ENCODE measurements around the gene ARHGAP8.
"Not testable (repeated sequence)": the region's sequence is repeated elsewhere in the genome, so short reads cannot be mapped to it uniquely, and the experiment has no call there.

ARHGAP8 gene

DNA sequence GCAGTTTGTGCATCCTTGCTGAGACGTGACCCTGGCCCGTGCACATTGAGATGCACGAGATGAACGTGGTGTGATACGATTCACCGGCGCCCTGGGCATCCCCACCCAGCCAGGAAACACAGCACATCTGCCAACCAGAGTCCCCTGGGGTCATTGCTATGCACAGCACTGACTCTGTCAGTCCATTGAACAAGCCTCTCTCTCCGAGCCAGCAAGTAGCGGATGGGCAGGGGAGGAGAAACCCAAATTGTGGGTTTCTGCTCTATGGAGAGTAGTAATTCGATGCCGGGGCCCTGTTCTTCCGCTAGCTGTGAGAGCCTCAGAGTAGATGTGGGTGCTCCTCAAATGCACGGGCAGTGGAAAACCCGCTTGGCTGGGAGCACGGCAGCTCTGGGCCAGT, 85.1 kb downstream of the ARHGAP8 start:
- DNase-seq = no peak

DNA sequence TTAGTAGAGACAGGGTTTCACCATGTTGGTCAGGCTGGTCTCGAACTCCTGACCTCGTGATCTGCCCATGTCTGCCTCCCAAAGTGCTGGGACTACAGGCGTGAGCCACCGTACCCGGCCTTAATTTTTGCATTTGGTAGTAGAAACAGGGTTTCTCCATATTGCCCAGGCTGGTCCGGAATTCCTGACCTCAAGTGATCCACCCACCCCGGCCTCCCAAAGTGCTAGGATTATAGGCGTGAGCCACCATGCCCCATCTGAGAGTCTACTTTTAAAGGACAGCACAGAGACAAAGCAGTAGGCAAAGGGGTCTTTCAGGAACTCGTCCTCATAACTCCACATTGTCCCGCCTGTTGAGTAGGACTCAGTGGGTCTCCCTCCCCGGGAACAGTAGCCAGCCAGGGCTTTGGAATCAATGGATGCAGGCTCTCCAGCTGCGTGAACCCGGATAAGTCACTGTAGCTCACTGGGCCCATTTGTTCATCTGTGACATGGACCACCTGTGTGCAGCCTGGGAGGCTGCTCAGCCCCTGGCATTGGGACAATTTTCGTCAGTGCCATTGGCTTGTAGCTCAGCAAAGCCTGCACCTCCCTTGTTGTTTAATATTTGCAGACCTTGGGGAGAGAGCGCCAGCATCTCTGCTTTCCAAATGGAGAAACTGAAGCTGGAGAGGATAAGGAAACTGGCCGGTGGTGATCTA, 86.1 kb downstream of the ARHGAP8 start:
- DNase-seq = no peak

DNA sequence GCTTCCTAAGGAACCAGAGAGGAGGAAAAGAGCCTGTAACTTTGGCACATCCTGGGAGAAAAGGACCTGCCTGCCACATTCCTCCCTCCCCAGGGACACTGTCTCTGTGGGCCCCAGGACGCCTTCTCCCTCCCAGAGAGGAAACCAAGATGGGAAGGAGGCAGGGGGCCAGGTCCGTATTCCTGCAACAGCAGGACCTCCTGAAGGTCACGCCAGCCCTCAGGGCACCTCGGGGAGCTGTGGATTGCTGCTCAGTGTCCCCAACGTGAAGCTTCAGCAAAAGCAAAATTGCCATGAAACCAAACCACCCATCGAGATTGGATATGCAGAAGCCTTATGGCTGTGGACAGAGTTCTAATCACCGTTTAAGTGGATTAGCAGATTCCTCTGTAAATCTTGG, 86.7 kb downstream of the ARHGAP8 start:
- no peak for DNase-seq

DNA sequence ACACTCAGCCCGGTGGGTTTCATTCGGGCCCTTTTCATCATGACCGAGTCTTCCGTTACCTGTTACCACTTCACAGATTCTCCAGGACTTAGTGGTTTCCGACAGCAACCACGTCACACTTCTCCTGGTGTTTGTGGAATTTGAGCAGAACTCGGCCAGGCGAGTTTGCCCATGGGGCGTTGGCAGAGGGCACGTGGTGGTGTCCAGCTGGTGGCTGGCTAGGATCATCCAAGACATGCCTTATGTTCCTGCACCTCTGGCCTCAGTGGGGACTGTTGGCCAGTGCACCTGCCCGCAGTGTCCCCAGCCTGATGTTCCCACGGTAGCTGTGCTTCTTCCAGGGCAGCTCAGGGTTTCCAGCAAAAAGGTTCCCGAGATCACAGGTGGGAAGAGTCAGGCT, 87.3 kb downstream of the ARHGAP8 start:
- no peak for DNase-seq

DNA sequence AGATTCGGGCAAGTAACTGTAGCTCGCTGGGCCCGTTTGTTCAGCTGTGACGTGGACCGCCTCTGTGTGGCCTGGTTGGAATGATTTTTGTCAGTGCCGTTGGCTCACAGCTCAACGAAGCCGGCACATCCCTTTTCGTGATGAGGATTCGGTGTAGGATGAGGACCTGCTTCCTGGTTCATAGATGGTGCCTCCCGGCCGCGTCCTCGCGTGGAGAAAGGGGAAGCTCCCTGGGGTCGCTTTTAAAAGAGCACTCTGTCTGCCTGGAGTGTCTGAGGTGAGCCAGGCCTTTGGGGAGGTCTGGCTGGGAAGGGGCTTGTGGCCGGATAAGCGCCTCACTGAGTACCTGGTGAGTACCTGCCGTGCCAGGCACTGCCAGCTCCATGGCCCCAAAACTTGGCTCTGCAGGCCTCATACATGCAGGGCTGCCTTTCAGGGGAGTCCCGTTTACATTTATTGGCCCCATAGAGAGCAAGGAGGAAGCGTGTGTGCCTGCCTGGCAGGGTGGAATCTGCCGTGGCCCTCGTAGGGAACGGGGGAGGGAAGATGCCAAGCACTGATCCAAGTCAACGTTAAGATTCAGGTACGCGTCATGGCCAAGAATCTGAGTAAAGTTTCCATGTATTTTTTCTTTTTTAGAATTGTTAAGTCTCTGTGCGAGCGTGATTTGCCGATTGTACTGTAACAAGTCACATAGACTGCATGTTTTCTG, 88.4 kb downstream of the ARHGAP8 start:
- no peak for DNase-seq

DNA sequence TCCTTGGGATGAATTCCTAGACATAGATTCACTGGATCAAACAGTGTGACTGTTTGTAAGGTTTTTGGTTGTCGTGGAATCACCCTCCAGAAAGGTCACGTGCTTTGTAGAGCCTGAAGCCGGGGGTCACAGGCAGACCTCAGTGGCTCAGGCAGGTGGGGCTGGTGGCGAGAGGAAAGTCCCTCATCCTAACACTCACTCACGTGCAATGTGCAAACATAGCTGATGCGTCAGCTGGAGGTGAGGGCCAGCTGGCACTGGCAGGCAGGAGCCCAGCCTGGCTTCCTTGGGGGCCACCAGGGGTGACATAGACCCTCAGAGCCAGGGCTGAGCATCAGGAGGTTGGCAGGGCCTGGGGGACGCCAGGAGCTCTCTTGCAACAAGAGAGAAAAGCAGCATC, 90.0 kb downstream of the ARHGAP8 start:
- no peak for DNase-seq

DNA sequence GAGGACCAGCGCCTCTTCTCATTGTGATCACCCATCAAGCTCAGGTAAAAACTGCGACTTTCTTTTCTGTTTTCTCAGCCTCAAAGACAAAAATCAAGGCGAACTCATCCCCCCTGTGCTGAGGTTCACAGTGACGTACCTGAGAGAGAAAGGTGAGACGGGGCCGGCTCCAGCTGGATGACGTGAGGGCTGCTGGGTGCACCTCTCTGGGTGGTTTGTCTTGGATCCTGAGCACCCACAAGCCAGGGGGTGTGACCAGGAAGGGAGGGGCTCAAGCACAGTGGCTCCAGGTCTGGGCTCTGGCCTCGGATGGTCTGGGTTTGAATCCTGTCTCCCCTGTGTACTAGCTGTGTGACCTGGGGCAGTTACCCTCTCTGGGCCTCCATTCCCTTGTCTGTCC, 92.8 kb downstream of the ARHGAP8 start:
- DNase-seq = no peak

DNA sequence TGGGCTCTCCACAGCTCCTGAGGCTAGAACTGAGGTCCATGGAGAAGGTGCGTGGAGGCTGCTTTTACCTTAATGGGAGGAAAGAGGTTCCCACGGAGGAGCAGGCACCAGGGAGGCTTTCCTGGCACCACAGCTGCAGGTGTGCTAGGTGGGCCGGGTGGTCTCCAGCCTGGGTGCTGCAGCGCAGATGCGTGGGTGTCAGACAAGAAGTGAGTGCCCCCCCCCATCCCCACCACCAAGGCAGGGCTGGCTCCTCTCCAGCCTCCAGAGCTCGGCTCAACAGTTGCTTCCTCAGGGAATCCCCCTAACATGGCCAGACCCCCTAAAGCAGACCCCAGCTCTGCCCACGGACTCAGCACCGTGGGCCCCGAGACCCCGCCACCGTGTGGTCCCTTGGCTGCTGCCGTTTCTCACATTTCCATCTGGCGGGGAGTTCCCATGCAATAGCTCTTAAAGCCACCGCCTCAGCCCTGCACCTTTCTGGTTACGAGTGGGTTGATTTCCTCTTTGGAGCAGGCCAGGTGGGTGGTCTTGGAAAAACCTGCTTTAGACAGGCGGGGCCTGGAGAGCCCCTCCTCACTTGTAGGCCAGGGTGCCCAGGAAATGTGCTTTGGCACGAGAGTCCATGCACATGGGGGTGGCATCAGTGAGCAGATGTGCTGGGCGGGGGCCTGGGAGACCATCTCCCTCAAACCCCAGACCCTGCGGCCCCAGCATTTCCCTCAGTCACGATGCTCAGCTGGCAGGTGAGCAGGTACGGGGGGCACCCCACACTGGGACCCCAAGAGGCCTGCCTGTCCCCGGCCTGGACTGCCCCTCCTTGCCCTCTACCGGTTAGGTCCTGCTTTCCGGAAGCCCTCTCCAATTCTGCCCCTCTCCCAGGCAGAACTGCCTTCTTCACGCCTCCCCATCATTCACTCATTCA, 93.7 kb downstream of the ARHGAP8 start:
- no peak for DNase-seq

DNA sequence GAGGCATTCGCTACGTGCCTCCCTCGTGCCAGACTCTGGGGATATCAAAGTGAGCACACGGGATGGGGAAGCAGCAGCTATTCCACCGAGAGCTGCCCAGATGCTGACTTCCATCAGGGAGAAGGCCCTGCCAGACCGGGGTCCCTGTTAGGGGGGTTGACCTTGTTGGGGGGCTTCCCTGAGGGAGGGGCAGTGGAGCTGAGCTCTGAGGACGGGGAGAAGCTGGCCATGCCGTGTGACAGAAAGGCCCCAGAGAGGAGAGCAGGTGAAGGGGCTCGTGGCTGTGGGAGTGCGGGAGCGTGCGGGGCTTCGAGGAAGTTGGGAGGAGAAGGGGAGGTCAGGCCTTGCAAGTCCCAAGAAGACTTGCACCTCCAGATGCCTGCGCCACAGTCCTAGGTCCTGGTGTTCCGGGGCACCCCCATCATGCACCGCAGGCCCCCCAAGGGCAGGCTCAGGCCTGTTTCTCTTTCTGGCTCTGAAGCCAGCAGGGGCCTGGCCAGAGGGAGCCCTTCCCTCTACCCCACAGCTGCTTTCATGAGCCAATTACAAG, 94.4 kb downstream of the ARHGAP8 start:
- no peak for DNase-seq

DNA sequence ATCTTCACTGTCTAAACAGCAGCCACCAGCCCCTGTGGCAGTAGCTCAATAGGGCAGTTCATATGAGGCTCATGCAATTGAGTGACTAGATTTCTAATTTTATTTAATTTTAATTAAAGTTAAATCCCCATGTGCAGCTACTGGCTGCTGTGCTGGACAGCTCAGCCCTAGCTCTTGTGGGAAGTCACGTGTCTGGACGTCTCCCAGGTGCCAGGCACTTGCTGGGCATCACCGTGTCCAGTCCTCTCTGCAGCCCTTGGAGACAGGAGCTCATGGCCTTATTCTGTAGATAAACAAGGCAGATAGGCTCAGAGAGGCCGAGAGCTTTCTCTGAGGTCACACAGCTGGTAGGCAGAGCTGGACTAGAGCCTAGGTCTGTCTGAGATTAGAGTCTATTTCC, 95.0 kb downstream of the ARHGAP8 start:
- no peak for DNase-seq

DNA sequence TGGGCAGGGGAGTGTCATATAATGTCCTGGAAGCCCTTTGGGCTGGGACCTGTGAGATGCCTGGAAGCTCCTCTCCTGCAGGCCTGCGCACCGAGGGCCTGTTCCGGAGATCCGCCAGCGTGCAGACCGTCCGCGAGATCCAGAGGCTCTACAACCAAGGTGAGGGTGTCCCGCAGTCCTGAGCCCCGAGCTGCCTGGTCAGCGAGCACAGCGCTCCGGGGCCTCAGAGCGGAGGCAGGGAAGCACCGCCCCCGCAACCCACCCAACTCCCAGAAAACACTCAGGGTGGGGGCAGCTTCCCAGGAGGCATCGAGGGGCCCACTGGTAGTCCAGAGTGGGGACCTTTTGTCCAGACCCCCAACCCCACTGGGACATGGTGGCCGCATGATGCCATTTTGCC, 95.5 kb downstream of the ARHGAP8 start:
- no peak for DNase-seq

DNA sequence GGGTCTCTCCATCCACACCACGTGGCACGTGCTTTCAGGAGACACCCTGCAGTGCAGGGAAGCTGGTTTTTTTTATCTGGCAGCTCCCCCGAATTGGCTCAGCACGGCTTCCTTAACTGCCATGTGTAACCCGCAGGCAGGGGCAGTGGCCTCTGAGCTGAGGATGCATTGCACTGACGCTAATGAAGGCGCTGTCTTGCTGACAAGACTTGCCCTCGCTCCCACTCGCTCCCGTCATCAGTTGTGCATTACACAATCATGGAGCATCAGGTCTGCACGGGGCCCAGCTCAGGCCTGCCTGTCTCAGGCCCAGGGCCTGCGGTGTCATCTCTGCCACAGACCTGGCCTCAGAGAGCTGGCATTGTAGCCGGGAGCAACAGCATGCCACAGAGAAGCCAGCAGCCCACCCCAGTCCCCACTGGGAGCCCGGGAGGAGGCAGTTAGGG, 95.9 kb downstream of the ARHGAP8 start:
- DNase-seq = no peak

DNA sequence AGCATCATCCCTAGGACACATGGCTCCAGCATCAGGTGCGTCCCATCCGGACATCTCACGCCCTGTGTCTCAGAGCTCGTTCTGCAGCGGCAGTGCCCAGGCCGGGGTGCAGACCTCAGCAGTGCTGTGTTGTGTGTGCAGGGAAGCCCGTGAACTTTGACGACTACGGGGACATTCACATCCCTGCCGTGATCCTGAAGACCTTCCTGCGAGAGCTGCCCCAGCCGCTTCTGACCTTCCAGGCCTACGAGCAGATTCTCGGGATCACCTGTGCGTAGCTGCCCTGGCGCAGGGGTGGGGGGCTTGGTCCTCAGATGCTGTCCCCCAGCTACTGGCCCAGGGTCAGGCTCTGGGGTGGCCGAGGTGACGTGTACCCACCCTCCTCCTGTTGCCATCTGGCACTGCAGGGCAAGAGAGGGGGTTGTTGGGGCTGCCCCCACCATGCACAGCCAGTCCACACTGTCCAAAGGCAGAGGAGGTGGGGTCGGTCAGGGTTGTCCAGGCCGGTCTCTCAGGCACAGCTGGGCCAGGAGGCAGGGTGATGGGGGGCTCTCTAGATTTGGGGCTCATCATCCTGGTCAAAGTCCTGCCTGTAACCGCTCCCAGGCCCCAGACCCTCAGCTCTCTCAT, 96.5 kb downstream of the ARHGAP8 start:
- DNase-seq = no peak

DNA sequence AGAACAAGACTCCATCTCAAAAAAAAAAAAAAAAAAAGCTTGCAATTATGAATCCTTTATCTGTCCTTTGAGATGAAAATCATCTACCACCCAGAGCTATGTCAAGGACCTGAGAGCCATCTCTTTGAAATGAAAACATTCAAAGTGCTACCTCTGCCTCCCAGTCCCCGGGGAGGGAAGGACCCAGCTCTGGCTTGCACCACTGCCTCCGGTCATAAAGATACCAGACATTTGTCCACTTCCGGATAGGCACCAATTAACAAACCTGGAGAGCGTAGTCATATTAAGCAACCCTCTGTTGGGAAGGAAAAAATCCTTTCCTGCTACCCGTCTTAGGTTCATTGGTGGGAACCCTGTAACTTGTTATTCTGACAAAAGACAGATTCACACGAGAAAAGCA, 98.6 kb downstream of the ARHGAP8 start:
- DNase-seq = no peak

DNA sequence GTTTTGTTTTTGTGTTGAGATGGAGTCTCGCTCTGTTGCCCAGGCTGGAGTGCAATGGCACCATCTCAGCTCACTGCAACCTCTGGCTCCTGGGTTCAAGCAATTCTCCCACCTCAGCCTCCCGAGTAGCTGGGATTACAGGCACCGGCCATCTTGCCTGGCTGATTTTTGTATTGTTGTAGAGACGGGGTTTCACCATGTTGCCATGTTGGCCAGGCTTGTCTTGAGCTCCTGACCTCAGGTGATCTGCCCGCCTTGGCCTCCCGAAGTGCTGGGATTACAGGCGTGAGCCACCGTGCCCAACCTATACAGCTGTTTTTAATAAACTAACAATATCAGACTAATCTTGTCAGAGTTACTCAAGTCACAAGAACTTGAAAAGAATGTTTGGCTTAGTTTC, 102.3 kb downstream of the ARHGAP8 start:
- not testable (repeated sequence) for DNase-seq

DNA sequence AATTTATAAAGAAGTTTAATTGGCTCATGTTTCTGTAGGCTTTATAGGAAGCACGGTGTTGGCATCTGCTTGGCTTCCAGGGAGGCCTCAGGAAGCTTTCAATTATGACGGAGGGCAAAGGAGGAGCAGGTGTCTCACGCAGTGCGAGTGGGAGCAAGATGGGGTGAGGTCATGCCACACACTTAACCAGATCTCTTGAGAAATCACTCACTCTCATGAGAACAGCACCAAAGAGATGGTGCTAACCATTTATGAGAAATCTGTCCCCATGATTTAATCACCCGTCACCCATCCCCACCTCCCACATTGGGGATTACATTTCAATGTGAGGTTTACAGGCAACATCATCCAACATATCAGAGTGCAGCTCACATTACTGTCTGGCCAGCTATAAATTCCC, 103.5 kb downstream of the ARHGAP8 start:
- DNase-seq = no peak

DNA sequence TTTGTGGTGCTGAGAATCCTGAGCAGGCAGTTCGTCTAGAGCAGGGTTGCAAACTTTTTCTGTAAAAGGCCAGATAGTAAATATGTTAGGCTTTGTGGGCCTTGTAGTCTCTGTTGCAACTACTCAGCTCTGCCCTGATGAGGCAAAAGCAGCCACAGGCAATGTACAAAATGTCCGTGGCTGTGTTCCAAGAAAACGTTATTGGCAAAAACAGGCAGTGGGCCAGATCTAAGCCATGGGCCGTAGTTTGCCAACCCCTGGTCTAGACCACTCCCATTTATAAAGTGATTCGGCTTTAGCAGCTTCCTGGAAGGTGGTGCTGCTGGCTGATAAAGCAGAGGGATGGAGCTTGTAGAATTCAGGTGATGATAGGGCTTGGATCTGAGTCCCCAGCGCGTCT, 106.4 kb downstream of the ARHGAP8 start:
- not testable (repeated sequence) for DNase-seq

DNA sequence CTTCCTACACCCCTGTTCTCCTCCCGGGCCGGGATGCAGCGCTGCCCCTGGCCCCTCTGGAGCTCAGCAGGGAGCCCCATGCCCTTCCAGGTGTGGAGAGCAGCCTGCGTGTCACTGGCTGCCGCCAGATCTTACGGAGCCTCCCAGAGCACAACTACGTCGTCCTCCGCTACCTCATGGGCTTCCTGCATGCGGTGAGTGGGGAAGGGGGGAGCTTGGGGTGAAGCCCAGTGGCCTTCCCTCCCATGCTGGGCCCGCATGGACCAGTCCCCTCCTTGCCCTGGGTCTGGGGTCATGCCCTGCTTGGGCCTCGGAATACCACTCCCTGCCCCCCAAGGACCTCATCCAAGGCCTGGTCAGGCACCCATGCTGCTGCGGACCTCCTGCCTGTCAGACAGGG, 107.3 kb downstream of the ARHGAP8 start:
- no peak for DNase-seq

DNA sequence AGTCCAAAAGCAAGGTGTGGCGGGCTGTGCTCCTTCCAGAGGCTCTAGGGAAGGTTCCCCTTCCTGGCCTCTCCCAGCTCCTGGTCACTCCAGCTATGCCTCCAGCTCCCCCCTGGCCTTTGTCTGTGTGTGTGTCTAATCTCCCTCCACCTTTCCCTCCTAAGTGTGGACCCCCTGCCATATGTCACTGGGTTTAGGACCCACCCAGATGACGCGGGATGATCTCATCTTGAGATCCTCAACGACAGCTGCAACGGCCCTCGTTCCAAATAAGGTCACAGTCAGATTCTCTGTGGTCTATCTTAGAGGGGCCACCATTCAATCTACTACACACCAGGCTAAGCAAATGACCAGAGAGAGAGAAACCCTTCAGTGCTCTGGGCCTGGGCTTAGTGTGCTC, 107.9 kb downstream of the ARHGAP8 start:
- DNase-seq = no peak

DNA sequence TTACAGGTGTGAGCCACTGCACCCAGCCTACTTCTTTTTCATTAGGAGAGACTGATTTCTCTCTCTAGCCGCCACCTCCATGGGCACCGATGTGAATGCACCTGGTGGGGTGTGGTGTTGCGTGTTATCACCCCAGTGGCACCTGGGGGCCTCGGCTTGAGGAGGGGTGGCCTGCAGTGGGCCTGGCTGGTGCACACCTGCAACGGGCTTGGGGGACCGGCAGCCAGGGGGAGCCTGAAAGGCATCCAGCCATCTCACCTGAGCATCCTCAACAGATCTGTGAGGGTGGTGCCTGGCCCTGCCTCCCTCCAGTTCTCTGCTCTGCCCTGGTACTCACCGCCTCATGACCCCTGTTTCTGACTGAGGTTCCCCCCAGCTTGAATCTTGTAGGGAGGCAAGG, 108.9 kb downstream of the ARHGAP8 start:
- no peak for DNase-seq

DNA sequence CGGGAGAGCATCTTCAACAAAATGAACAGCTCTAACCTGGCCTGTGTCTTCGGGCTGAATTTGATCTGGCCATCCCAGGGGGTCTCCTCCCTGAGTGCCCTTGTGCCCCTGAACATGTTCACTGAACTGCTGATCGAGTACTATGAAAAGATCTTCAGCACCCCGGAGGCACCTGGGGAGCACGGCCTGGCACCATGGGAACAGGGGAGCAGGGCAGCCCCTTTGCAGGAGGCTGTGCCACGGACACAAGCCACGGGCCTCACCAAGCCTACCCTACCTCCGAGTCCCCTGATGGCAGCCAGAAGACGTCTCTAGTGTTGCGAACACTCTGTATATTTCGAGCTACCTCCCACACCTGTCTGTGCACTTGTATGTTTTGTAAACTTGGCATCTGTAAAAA, 109.9 kb downstream of the ARHGAP8 start:
- no peak for DNase-seq

DNA sequence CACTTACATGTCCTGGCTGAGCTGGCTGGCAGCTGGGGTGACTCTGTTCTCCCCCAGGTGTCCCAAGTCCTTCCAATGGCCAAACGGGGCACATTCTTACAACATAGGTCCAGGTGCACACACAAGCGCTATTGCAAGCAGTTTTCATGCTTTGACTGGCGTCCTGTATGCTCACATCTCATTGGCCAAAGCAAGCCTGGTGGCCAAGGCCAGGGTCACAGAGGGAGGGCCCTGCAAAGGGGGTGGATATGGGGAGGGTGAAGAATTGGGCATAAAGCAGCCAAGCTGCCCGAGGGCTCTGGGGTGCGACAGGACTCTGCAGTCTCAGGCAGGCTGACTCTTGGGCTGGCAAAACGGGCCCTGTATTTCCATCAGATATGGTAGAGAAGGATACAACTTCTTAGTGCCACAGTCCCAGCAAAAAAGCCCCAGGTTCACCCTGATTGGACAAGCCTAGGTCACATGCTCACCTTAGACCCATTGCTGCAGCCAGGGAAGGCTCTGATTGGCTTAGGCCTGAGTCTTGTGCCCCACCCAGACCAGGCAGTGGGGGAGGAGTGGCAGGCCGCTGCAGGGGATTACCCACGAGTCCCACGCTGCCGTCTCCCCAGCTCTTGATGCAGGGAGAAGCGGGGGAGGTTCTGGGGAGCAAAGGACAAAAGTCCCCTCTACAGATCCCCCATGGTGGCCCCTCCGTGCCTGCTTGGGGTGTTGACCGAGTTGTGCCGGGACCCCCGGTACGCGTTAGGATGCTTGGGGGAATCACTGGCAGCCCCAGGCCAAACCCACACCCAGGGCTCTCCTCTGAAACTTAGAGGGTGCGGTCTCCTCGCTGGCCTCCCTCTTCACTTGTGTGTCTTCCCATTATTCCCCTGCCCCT, 110.8 kb downstream of the ARHGAP8 start:
- no peak for DNase-seq
